HCT116 (cell line): Measurements from ENCODE around the gene VPS11. TPM values are rescaled to one million over a fixed set of nuclear protein-coding genes. Genes with fewer than 3 reads are reported as not detected.

Experiments used
- ATAC-seq: fragments of 200-7000 bp; cut with Tn5 transposase; 2 replicates; pipeline ENCODE4 v1.9.1; 2020; ENCODE audit warnings: mild to moderate bottlenecking, moderate library complexity
- BruUV-seq: library from RNA; stranded (reverse); fragments of 400-500 nt; replicated peaks from 2 replicates; lab custom pipeline; 2021; lab: Mats Ljungman, UMichigan
- CTCF ChIA-PET: fragments of 300-600 bp; sonication (Branson Sonifier 250); formaldehyde crosslinking; loops from one replicate; lab custom pipeline; 2021; ENCODE audit warnings: antibody characterized with exemption; lab: Charles Lee
- POLR2A ChIA-PET: fragments of 300-600, 350-600 bp; sonication (Branson Sonifier 250); formaldehyde crosslinking; loops from one replicate; lab custom pipeline; 2021; ENCODE audit warnings: antibody characterized with exemption; lab: Charles Lee
- RAD21 ChIA-PET, 2 experiments: fragments of 300-600 bp; sonication (Branson Sonifier 250); formaldehyde crosslinking; loops; one replicate each; lab custom pipeline; 2023; ENCODE audit warnings: low total read pairs in 2 of 2; ENCODE audit not compliant: uncharacterized antibody in 2 of 2, unreplicated experiment in 2 of 2, low non-redundant PET in 1 of 2; lab: Charles Lee
- DNase-seq: peaks from one replicate; pipeline ENCODE4 v3.0.0-alpha.2; 2010; ENCODE audit warnings: low read depth, low spot score
- H2AFZ ChIP-seq: fragments of 200-600 bp; shearing (Covaris generic), sonication (generic); 2 replicates; pipeline ENCODE4 v1.6.1; 2017; ENCODE audit warnings: low read depth, mixed run types, mixed read lengths, antibody characterized with exemption, low read length; ENCODE audit not compliant: poor library complexity, severe bottlenecking
- H3K27ac ChIP-seq: 2 replicates; pipeline ENCODE4 v1.5.1; 2012; ENCODE audit warnings: low read depth, low read length
- H3K27me3 ChIP-seq: fragments of 200-600 bp; sonication (generic); 2 replicates; pipeline ENCODE4 v1.6.1; 2016; ENCODE audit warnings: mixed run types, low read length, mixed read lengths; ENCODE audit not compliant: insufficient read depth
- H3K36me3 ChIP-seq, 2 experiments: fragments of 200-500 bp in 1 of 2; fragments of 200-600 bp in 1 of 2; sonication (Bioruptor generic) in 1 of 2; sonication (generic) in 1 of 2; 2 replicates each; pipeline versions ENCODE4 v1.5.1 to v1.6.1; 2014 to 2016; ENCODE audit warnings: low read length in 2 of 2, inconsistent platforms in 1 of 2, mixed read lengths in 1 of 2, mixed run types in 1 of 2; ENCODE audit not compliant: insufficient read depth in 2 of 2, control insufficient read depth in 1 of 2
- H3K4me1 ChIP-seq, 2 experiments: fragments of 200-600 bp in 1 of 2; sonication (generic) in 1 of 2; 2 replicates each; pipeline versions ENCODE4 v1.5.1 to v1.6.1; 2012 to 2017; ENCODE audit warnings: low read length in 2 of 2, inconsistent platforms in 1 of 2, mild to moderate bottlenecking in 1 of 2, mixed read lengths in 1 of 2, mixed run types in 1 of 2, moderate library complexity in 1 of 2; ENCODE audit not compliant: insufficient read depth in 2 of 2, control insufficient read depth in 1 of 2
- H3K4me2 ChIP-seq: fragments of 200-600 bp; sonication (generic); 2 replicates; pipeline ENCODE4 v1.6.1; 2017; ENCODE audit warnings: mixed run types, low read length, mixed read lengths
- H3K4me3 ChIP-seq, 2 experiments: fragments of 200-600 bp in 1 of 2; sonication (generic) in 1 of 2; replicated peaks in 1 of 2; 2 replicates each; pipeline ENCODE4 v1.5.1; 2011 to 2016; ENCODE audit warnings: low read length in 2 of 2, control low read depth in 1 of 2, low read depth in 1 of 2, mild to moderate bottlenecking in 1 of 2, mixed read lengths in 1 of 2, mixed run types in 1 of 2
- H3K79me2 ChIP-seq: fragments of 200-600 bp; sonication (generic); 2 replicates; pipeline ENCODE4 v1.6.1; 2017; ENCODE audit warnings: mild to moderate bottlenecking, mixed run types, low read length, moderate library complexity, mixed read lengths; ENCODE audit not compliant: insufficient read depth
- H3K9ac ChIP-seq: fragments of 200-600 bp; sonication (generic); 2 replicates; pipeline ENCODE4 v1.6.1; 2016; ENCODE audit warnings: low read length, mixed read lengths
- H3K9me2 ChIP-seq: fragments of 200-600 bp; sonication (generic), shearing (Covaris generic); 2 replicates; pipeline ENCODE4 v1.6.1; 2017; ENCODE audit warnings: mixed run types, mild to moderate bottlenecking, moderate library complexity; ENCODE audit not compliant: insufficient read depth
- H3K9me3 ChIP-seq, 2 experiments: fragments of 200-500 bp in 1 of 2; fragments of 200-600 bp in 1 of 2; sonication (Bioruptor generic) in 1 of 2; sonication (generic) in 1 of 2; 2 replicates each; pipeline ENCODE4 v1.6.1; 2014 to 2017; ENCODE audit warnings: low read length in 2 of 2, mixed read lengths in 2 of 2, inconsistent platforms in 1 of 2, low read depth in 1 of 2, mild to moderate bottlenecking in 1 of 2, mixed run types in 1 of 2, moderate library complexity in 1 of 2; ENCODE audit not compliant: control insufficient read depth in 1 of 2, insufficient read depth in 1 of 2
- H4K20me1 ChIP-seq: fragments of 200-600 bp; sonication (generic), shearing (Covaris generic); 2 replicates; pipeline ENCODE4 v1.6.1; 2017; ENCODE audit warnings: mixed run types, mild to moderate bottlenecking, moderate library complexity; ENCODE audit not compliant: insufficient read depth
- CBX3 ChIP-seq: IDR thresholded peaks from 2 replicates; pipeline ENCODE4 v1.6.1; 2012; ENCODE audit warnings: low read depth
- CEBPB ChIP-seq: IDR thresholded peaks from 2 replicates; pipeline ENCODE4 v1.6.1; 2012; ENCODE audit warnings: low read depth
- CTCF ChIP-seq, 3 experiments: fragments of 200-600 bp in 1 of 3; sonication (generic) in 1 of 3; IDR thresholded peaks in 2 of 3; conservative IDR thresholded peaks in 1 of 3; 2 replicates each; pipeline ENCODE4 v1.5.1; 2012 to 2017; ENCODE audit warnings: low read depth in 2 of 3, low read length in 2 of 3, antibody characterized with exemption in 1 of 3, borderline replicate concordance in 1 of 3, control low read depth in 1 of 3, mild to moderate bottlenecking in 1 of 3, mixed read lengths in 1 of 3, mixed run types in 1 of 3, moderate library complexity in 1 of 3; ENCODE audit not compliant: insufficient read depth in 1 of 3
- EGR1 ChIP-seq: IDR thresholded peaks from 2 replicates; pipeline ENCODE4 v1.6.1; 2012; ENCODE audit warnings: low read depth
- ELF1 ChIP-seq: IDR thresholded peaks from 2 replicates; pipeline ENCODE4 v1.6.1; 2012; ENCODE audit warnings: low read depth, borderline replicate concordance
- EZH2 ChIP-seq: fragments of 200-600 bp; sonication (generic); IDR thresholded peaks from 2 replicates; pipeline ENCODE4 v1.6.1; 2017; ENCODE audit warnings: antibody characterized with exemption, mixed run types
- EZH2phosphoT487 ChIP-seq: fragments of 200-600 bp; IDR thresholded peaks from 2 replicates; pipeline ENCODE4 v1.6.1; 2018; ENCODE audit warnings: antibody characterized with exemption, borderline replicate concordance
- FOSL1 ChIP-seq: IDR thresholded peaks from 2 replicates; pipeline ENCODE4 v1.6.1; 2012; ENCODE audit warnings: low read depth
- JUND ChIP-seq: IDR thresholded peaks from 2 replicates; pipeline ENCODE4 v1.6.1; 2012
- POLR2AphosphoS5 ChIP-seq: IDR thresholded peaks from 2 replicates; pipeline ENCODE4 v1.6.1; 2011; ENCODE audit warnings: mild to moderate bottlenecking, low read depth, low read length, moderate library complexity
- SIN3A ChIP-seq: IDR thresholded peaks from 2 replicates; pipeline ENCODE4 v1.6.1; 2012; ENCODE audit warnings: low read depth
- SP1 ChIP-seq: IDR thresholded peaks from 2 replicates; pipeline ENCODE4 v1.6.1; 2012; ENCODE audit warnings: low read depth
- TCF7L2 ChIP-seq: IDR thresholded peaks from 2 replicates; pipeline ENCODE4 v1.7.0; 2011; ENCODE audit warnings: borderline replicate concordance, inconsistent platforms; ENCODE audit not compliant: insufficient read depth, insufficient read length; ENCODE audit errors: extremely low read depth
- ZBTB33 ChIP-seq: IDR thresholded peaks from 2 replicates; pipeline ENCODE4 v1.6.1; 2011; ENCODE audit warnings: mild to moderate bottlenecking, low read length, moderate library complexity; ENCODE audit not compliant: insufficient replicate concordance; ENCODE audit errors: extremely low read depth
- ZFX ChIP-seq: fragments of 450-650 bp; IDR thresholded peaks from 2 replicates; pipeline ENCODE4 v1.6.1; 2017
- ZNF274 ChIP-seq: fragments of 200-500 bp; sonication (Bioruptor generic); IDR thresholded peaks from 2 replicates; pipeline ENCODE4 v1.6.1; 2014; ENCODE audit warnings: mild to moderate bottlenecking, low read depth, low read length, inconsistent platforms
- intact Hi-C: fragments of 100-400 bp; cut with micrococcal nuclease; formaldehyde crosslinking; loops from 2 replicates; pipeline ENCODE4 v1.10.0; 2022
- total RNA-seq: library from RNA; stranded (reverse); gene quantifications from one replicate; pipeline ENCODE4 v1.2.1, GENCODE V29; 2021; ENCODE audit not compliant: unreplicated experiment

The VPS11 gene
- total RNA-seq, 1 experiment from 2014 or later: 20.4 TPM

- TF ChIP-seq FOSL1 (no peak), EGR1 (no peak)
Observed at GRCh38 chr11:119116235-119116594, 48.6 kb downstream of the VPS11 start (continued).

GRCh38 chr11:119116601-119117000, 49.0 kb downstream of the VPS11 start:
- intact Hi-C loops: no loop called here
- H3K9me3 ChIP-seq: no peaks in the 10 kb centered on the region
- ChIA-PET CTCF (no interaction called here), RAD21 (no interaction called here), POLR2A (no interaction called here)
- no peak overlapping the region for H2AFZ ChIP-seq
- no peaks in the 10 kb centered on the region for H3K27me3 ChIP-seq
- DNase-seq (no peak), ATAC-seq (no peak)
- no peak overlapping the region for H3K27ac ChIP-seq
- H3K4me1 ChIP-seq: peaks cover 4 to 17% of the 10 kb centered on the region in 2 experiments; a peak in 3 of 4 replicates
- H3K79me2 ChIP-seq: peaks cover under 1% of the 10 kb centered on the region; the same call in 1 of the 2 replicates
- no peak overlapping the region for H3K4me2 ChIP-seq
- no peak overlapping the region for H3K4me3 ChIP-seq
- no peaks in the 10 kb centered on the region for H3K9me2 ChIP-seq
- H3K36me3 ChIP-seq: peaks cover 11 to 19% of the 10 kb centered on the region in 2 experiments; a peak in 2 of 4 replicates
- no peak overlapping the region for H3K9ac ChIP-seq
- BruUV-seq: no TSS peak
- no peaks in the 10 kb centered on the region for H4K20me1 ChIP-seq
- no peak for TF ChIP-seq TCF7L2
- no peak for TF ChIP-seq EGR1
- no peak for TF ChIP-seq POLR2AphosphoS5
- no peak for TF ChIP-seq CEBPB
- no peak for TF ChIP-seq JUND
- TF ChIP-seq ZBTB33: no peak
- no peak for TF ChIP-seq ZFX
- TF ChIP-seq ZNF274: no peak
- no peak for TF ChIP-seq EZH2
- TF ChIP-seq SIN3A: no peak
- TF ChIP-seq CTCF (IDR thresholded peaks at IDR 0.05 in 2 of 3, conservative IDR thresholded peaks at IDR 0.05 in 1 of 3; ENCODE audit: borderline replicate concordance in 1 of 3, insufficient read depth in 1 of 3, low read depth in 2 of 3, low read length in 2 of 3): no peak
- TF ChIP-seq SP1: no peak
- TF ChIP-seq ELF1: no peak
- TF ChIP-seq CBX3: no peak
- TF ChIP-seq EZH2phosphoT487: no peak
- TF ChIP-seq, all 23 proteins: peak for 0
